Peyer's patch (tissue), 4 donors: ENCODE results near the gene UGT1A8.

ENCODE experiments used
- CTCF ChIP-seq, 6 experiments: fragments of 450-650 bp in 4 of 6; fragments of 200-600 bp in 2 of 6; sonication (generic) in 1 of 6; IDR thresholded peaks; one replicate each; pipeline ENCODE4 v1.5.1; 2017 to 2019; ENCODE audit warnings: antibody characterized with exemption in 6 of 6, mild to moderate bottlenecking in 3 of 6, moderate library complexity in 1 of 6
- POLR2A ChIP-seq, 2 donors: fragments of 450-650 bp; IDR thresholded peaks; one replicate each; pipeline ENCODE4 v1.5.1; 2017; ENCODE audit warnings: antibody characterized with exemption in 2 of 2, mild to moderate bottlenecking in 2 of 2, moderate library complexity in 2 of 2

- no peak for TF ChIP-seq CTCF (IDR thresholded peaks at IDR 0.05)
- TF ChIP-seq POLR2A (IDR thresholded peaks at IDR 0.05), result no peak
Measured at GRCh38 chr2:233700028-233700635, 82.7 kb downstream of the UGT1A8 start.
